H1 (cell line): ENCODE results near the gene RPE. TPM values are rescaled to one million over a fixed set of nuclear protein-coding genes. Genes with fewer than 3 reads are reported as not detected.

Source experiments
- CTCF ChIA-PET: fragments of 300-600 bp; sonication (Branson Sonifier 250); formaldehyde crosslinking; loops from one replicate; lab custom pipeline; 2021; ENCODE audit not compliant: partially characterized antibody; lab: Charles Lee
- POLR2A ChIA-PET: fragments of 300-600 bp; sonication (Branson Sonifier 250); formaldehyde crosslinking; loops from one replicate; lab custom pipeline; 2021; ENCODE audit warnings: inconsistent platforms; ENCODE audit not compliant: partially characterized antibody; lab: Charles Lee
- DNase-seq, 2 experiments: peaks; one replicate each; pipeline versions ENCODE4 v3.0.0 to v3.0.0-alpha.2; 2010 to 2022; ENCODE audit warnings: low spot score in 2 of 2, low read depth in 1 of 2, mixed read lengths in 1 of 2
- FAIRE-seq: peaks from 2 replicates; lab custom pipeline; 2011; peaks lifted over from hg19 to GRCh38; lab: Jason Lieb, UNC
- H2AFZ ChIP-seq: 2 replicates; pipeline ENCODE4 v1.8.1; 2012; ENCODE audit warnings: low read length, inconsistent platforms
- H2AK5ac ChIP-seq: 2 replicates; pipeline ENCODE4 v1.6.1; 2013; ENCODE audit warnings: low read depth, low read length
- H2BK120ac ChIP-seq: replicated peaks from 2 replicates; pipeline ENCODE3; 2013; ENCODE audit warnings: low read depth, low read length, inconsistent platforms
- H2BK12ac ChIP-seq: 2 replicates; pipeline ENCODE4 v1.6.1; 2013; ENCODE audit warnings: low read depth, low read length
- H2BK15ac ChIP-seq: 2 replicates; pipeline ENCODE4 v1.6.1; 2013; ENCODE audit warnings: low read length
- H2BK20ac ChIP-seq: 2 replicates; pipeline ENCODE4 v1.6.1; 2013; ENCODE audit warnings: low read length
- H2BK5ac ChIP-seq: 2 replicates; pipeline ENCODE4 v1.6.1; 2013; ENCODE audit warnings: low read depth, low read length
- H3K14ac ChIP-seq: 2 replicates; pipeline ENCODE4 v1.6.1; 2013; ENCODE audit warnings: inconsistent platforms; ENCODE audit not compliant: insufficient read length
- H3K18ac ChIP-seq: 2 replicates; pipeline ENCODE4 v1.6.1; 2013; ENCODE audit warnings: low read length; ENCODE audit errors: extremely low read depth
- H3K23ac ChIP-seq: 2 replicates; pipeline ENCODE4 v1.6.1; 2013; ENCODE audit warnings: inconsistent platforms; ENCODE audit not compliant: insufficient read length
- H3K23me2 ChIP-seq: 2 replicates; pipeline ENCODE4 v1.6.1; 2013; ENCODE audit warnings: low read depth, low read length
- H3K27ac ChIP-seq: 2 replicates; pipeline ENCODE4 v1.6.1; 2011; ENCODE audit warnings: low read depth, low read length, inconsistent platforms
- H3K27me3 ChIP-seq, 4 experiments: replicated peaks in 1 of 4; 1 replicate in 1 of 4; 2 replicates in 3 of 4; pipeline versions ENCODE4 v1.6.1 to v1.8.1; 2011 to 2013; ENCODE audit warnings: low read length in 3 of 4, mild to moderate bottlenecking in 3 of 4, inconsistent platforms in 2 of 4, mixed read lengths in 2 of 4, moderate library complexity in 1 of 4; ENCODE audit not compliant: control insufficient read depth in 3 of 4, insufficient read depth in 3 of 4; ENCODE audit errors: extremely low read depth in 1 of 4
- H3K36me3 ChIP-seq, 4 experiments: 2 replicates each; pipeline versions ENCODE4 v1.6.1 to v1.8.1; 2011 to 2013; ENCODE audit warnings: mild to moderate bottlenecking in 4 of 4, low read length in 3 of 4, moderate library complexity in 2 of 4, control low read depth in 1 of 4, inconsistent platforms in 1 of 4; ENCODE audit not compliant: insufficient read depth in 4 of 4, control insufficient read depth in 2 of 4
- H3K4ac ChIP-seq: replicated peaks from 2 replicates; pipeline ENCODE3; 2013; ENCODE audit warnings: low read length, low read depth, mixed read lengths, inconsistent platforms; ENCODE audit not compliant: insufficient read length
- H3K4me1 ChIP-seq, 4 experiments: replicated peaks in 1 of 4; 1 replicate in 1 of 4; 2 replicates in 3 of 4; pipeline versions ENCODE4 v1.6.1 to v1.8.1; 2011 to 2013; ENCODE audit warnings: low read length in 3 of 4, inconsistent platforms in 2 of 4, mixed read lengths in 1 of 4; ENCODE audit not compliant: insufficient read depth in 4 of 4, control insufficient read depth in 3 of 4
- H3K4me2 ChIP-seq, 2 experiments: 2 replicates each; pipeline versions ENCODE4 v1.6.1 to v1.8.1; 2011 to 2013; ENCODE audit warnings: low read depth in 2 of 2, low read length in 2 of 2, control low read depth in 1 of 2, inconsistent platforms in 1 of 2, mild to moderate bottlenecking in 1 of 2; ENCODE audit not compliant: insufficient read depth in 1 of 2
- H3K4me3 ChIP-seq, 4 experiments: fragments of 200-600, 300-600 bp in 1 of 4; sonication (generic), shearing (Covaris generic), sonication (Bioruptor Twin) in 1 of 4; 2 replicates each; pipeline versions ENCODE4 v1.5.1 to v1.8.1; 2011 to 2016; ENCODE audit warnings: low read length in 4 of 4, low read depth in 3 of 4, control low read depth in 2 of 4, inconsistent platforms in 2 of 4, mild to moderate bottlenecking in 2 of 4, mixed read lengths in 1 of 4, moderate library complexity in 1 of 4; ENCODE audit not compliant: insufficient read depth in 2 of 4; ENCODE audit errors: extremely low read depth in 1 of 4
- H3K56ac ChIP-seq: replicated peaks from 2 replicates; pipeline ENCODE3; 2013; ENCODE audit warnings: low read depth, mild to moderate bottlenecking, mixed read lengths, low read length, inconsistent platforms; ENCODE audit not compliant: insufficient read length
- H3K79me1 ChIP-seq: 2 replicates; pipeline ENCODE4 v1.6.1; 2013; ENCODE audit warnings: low read depth, low read length, control low read depth
- H3K79me2 ChIP-seq, 2 experiments: 2 replicates each; pipeline versions ENCODE4 v1.6.1 to v1.8.1; 2012 to 2013; ENCODE audit warnings: low read length in 2 of 2, mild to moderate bottlenecking in 2 of 2, inconsistent platforms in 1 of 2; ENCODE audit not compliant: insufficient read depth in 2 of 2, control insufficient read depth in 1 of 2
- H3K9ac ChIP-seq, 4 experiments: replicated peaks in 1 of 4; 1 replicate in 1 of 4; 2 replicates in 3 of 4; pipeline versions ENCODE4 v1.6.1 to v1.8.1; 2011 to 2013; ENCODE audit warnings: low read depth in 3 of 4, low read length in 3 of 4, control low read depth in 2 of 4, mild to moderate bottlenecking in 2 of 4, moderate library complexity in 2 of 4, inconsistent platforms in 1 of 4; ENCODE audit errors: extremely low read depth in 1 of 4
- H3K9me3 ChIP-seq, 2 experiments: 2 replicates each; pipeline versions ENCODE4 v1.6.1 to v1.8.1; 2012 to 2013; ENCODE audit warnings: mild to moderate bottlenecking in 2 of 2, moderate library complexity in 2 of 2, control low read depth in 1 of 2, inconsistent platforms in 1 of 2, low read depth in 1 of 2, low read length in 1 of 2, mixed read lengths in 1 of 2; ENCODE audit not compliant: insufficient read depth in 2 of 2
- H4K20me1 ChIP-seq, 2 experiments: replicated peaks in 1 of 2; 2 replicates each; pipeline versions ENCODE3 to v1.8.1; 2011 to 2013; ENCODE audit warnings: inconsistent platforms in 2 of 2, low read length in 2 of 2, mild to moderate bottlenecking in 1 of 2; ENCODE audit not compliant: insufficient read depth in 2 of 2, control insufficient read depth in 1 of 2
- H4K5ac ChIP-seq: 2 replicates; pipeline ENCODE4 v1.6.1; 2013; ENCODE audit warnings: low read length, low read depth, mixed read lengths, inconsistent platforms; ENCODE audit not compliant: insufficient read length
- H4K8ac ChIP-seq: 2 replicates; pipeline ENCODE4 v1.8.0; 2013; ENCODE audit warnings: mild to moderate bottlenecking, moderate library complexity, low read length, inconsistent platforms; ENCODE audit not compliant: insufficient read depth; ENCODE audit errors: extremely low read depth
- H4K91ac ChIP-seq: replicated peaks from 2 replicates; pipeline ENCODE3; 2013; ENCODE audit warnings: low read length, mixed read lengths, inconsistent platforms; ENCODE audit not compliant: insufficient read length
- ATF3 ChIP-seq: IDR thresholded peaks from 2 replicates; pipeline ENCODE4 v1.6.1; 2011; ENCODE audit warnings: low read depth, mild to moderate bottlenecking, low read length; ENCODE audit not compliant: insufficient read depth
- KDM1A ChIP-seq: fragments of 200-600, 300-600 bp; sonication (generic); IDR thresholded peaks from 2 replicates; pipeline ENCODE4 v1.7.1; 2016; ENCODE audit warnings: mild to moderate bottlenecking, low read length, borderline replicate concordance
- RBBP5 ChIP-seq: IDR thresholded peaks from 2 replicates; pipeline ENCODE4 v1.7.1; 2012; ENCODE audit warnings: low read depth, mild to moderate bottlenecking, inconsistent platforms, low read length, moderate library complexity, borderline replicate concordance
- YY1 ChIP-seq: IDR thresholded peaks from 2 replicates; pipeline ENCODE4 v1.6.1; 2011; ENCODE audit warnings: low read depth, mild to moderate bottlenecking, low read length
- WGBS, 2 experiments: shearing (Covaris generic) in 1 of 2; methylation state at CpG; one replicate each; pipeline versions ENCODE4 v1.1.6 to v1.1.7; 2013 to 2015; ENCODE audit warnings: low lambda C conversion rate in 2 of 2, mixed read lengths in 2 of 2, inconsistent platforms in 1 of 2, low coverage in 1 of 2, missing lambda C conversion rate in 1 of 2; ENCODE audit not compliant: insufficient replicate concordance in 2 of 2, insufficient coverage in 1 of 2, insufficient read length in 1 of 2; ENCODE audit errors: extremely low coverage in 1 of 2, missing lambda C conversion rate in 1 of 2; 5-methylcytosine and 5-hydroxymethylcytosine counted together
- polyA plus RNA-seq, 7 experiments: library from polyadenylated mRNA; depleted of rRNA in 3 of 7; stranded (reverse) in 5 of 7; unstranded in 2 of 7; fragments of >200 nt in 5 of 7; fragments of 200-250 nt in 2 of 7; gene quantifications; 1 replicate in 5 of 7; 2 replicates in 1 of 7; 4 replicates in 1 of 7; pipeline versions ENCODE4 v1.2.1 to v1.2.3, GENCODE V29; 2011 to 2013; ENCODE audit warnings: missing spikeins in 2 of 7, mixed read lengths in 2 of 7
- total RNA-seq: library from RNA; stranded (reverse); fragmentation: NEBNext Ultra II Directional; extraction: Animal tissue kit (Norgen Biotek cat#: 25700); gene quantifications from 2 replicates; pipeline ENCODE4 v1.2.1, GENCODE V29; 2021

The RPE gene
- total and polyA plus RNA-seq, 2 of the 8 experiments (the other 6 are each of a cell fraction or from before 2014, with no cell fraction given), result 77.8 to 102 TPM

GRCh38 chr2:209974576-209974975 is 27.9 kb upstream of the RPE start:
- H4K91ac ChIP-seq, result no peak overlapping the region
- no peak overlapping the region for H2BK120ac ChIP-seq
- no peak overlapping the region for H3K27ac ChIP-seq
- CTCF ChIA-PET, result interaction anchor here (0.6 to 1.6 kb wide), 4 partner anchors 10 to 186 kb away, joined by 3 to 5 read pairs (median 3); no protein-coding TSS in a partner anchor
- no peaks in the 10 kb centered on the region for H3K9me3 ChIP-seq
- no peak overlapping the region for H4K8ac ChIP-seq
- no peak overlapping the region for H3K9ac ChIP-seq
- no peak overlapping the region for H3K18ac ChIP-seq
- no peaks in the 10 kb centered on the region for H3K79me2 ChIP-seq
- no peaks in the 10 kb centered on the region for H4K20me1 ChIP-seq
- no peak overlapping the region for H2BK20ac ChIP-seq
- H3K79me1 ChIP-seq, result no peaks in the 10 kb centered on the region
- H2BK12ac ChIP-seq, result no peak overlapping the region
- WGBS, 2 experiments, result 77% methylated on average over 1 of the region's 1 CpG; no CpG with 5 or more reads in 1 of the 2 experiments
- no peak overlapping the region for H3K4ac ChIP-seq
- no peak overlapping the region for H2AK5ac ChIP-seq
- H2BK5ac ChIP-seq, result no peak overlapping the region
- H3K4me3 ChIP-seq, result no peak overlapping the region
- no peak overlapping the region for H3K56ac ChIP-seq
- no peaks in the 10 kb centered on the region; the same call in 1 of the 2 replicates for H3K23me2 ChIP-seq
- H2BK15ac ChIP-seq, result no peak overlapping the region
- no peaks in the 10 kb centered on the region for H3K4me1 ChIP-seq
- no peak for DNase-seq
- POLR2A ChIA-PET, result no interaction called here
- H4K5ac ChIP-seq, result no peak overlapping the region
- H3K36me3 ChIP-seq, result no peaks in the 10 kb centered on the region
- H3K4me2 ChIP-seq, result no peak overlapping the region
- no peak for TF ChIP-seq RBBP5
- TF ChIP-seq KDM1A, result no peak
- TF ChIP-seq YY1, result no peak
- TF ChIP-seq ATF3, result no peak
- no peak overlapping the region for H3K23ac ChIP-seq
- H2AFZ ChIP-seq, result no peak overlapping the region
- FAIRE-seq, result no peak
- H3K27me3 ChIP-seq, result no peaks in the 10 kb centered on the region
- H3K14ac ChIP-seq, result no peak overlapping the region
